Measurements from ENCODE around the gene NECTIN1.
A peak's percentile ranks its signal among the peaks of the same experiment; 100 is the strongest.

The NECTIN1 gene

GRCh38 chr11:119691020-119691666 is 37.9 kb downstream of the NECTIN1 start:
- Histone ChIP-seq H3K79me2 (ENCODE audit: insufficient read depth, low read length) (peaks cover 12% of the 10 kb centered on the region; the same call in 1 of the 2 replicates), H3F3A (ENCODE audit: insufficient read depth) (no peaks in the 10 kb centered on the region), H3K36me3 (ENCODE audit: low read length) (no peaks in the 10 kb centered on the region), H3K9me2 (replicated peaks; ENCODE audit: insufficient read depth, low read length) (no peaks in the 10 kb centered on the region), H4K20me1 (ENCODE audit: low read depth, low read length) (no peaks in the 10 kb centered on the region), H3K27me3 (ENCODE audit: low read length) (no peaks in the 10 kb centered on the region), H3K27ac (ENCODE audit: low read depth, low read length) (no peak overlapping the region), H3K4me3 (ENCODE audit: insufficient read depth, low read length, poor library complexity, severe bottlenecking) (no peak overlapping the region), H2AFZ (ENCODE audit: low read depth, low read length, severe bottlenecking) (no peak overlapping the region), H3K9me3 (ENCODE audit: insufficient read depth, low read length) (no peaks in the 10 kb centered on the region), H3K4me2 (ENCODE audit: low read depth, low read length, poor library complexity, severe bottlenecking) (no peak overlapping the region), H3K9ac (ENCODE audit: low read length) (no peak overlapping the region)
- no peak for TF ChIP-seq EZH2phosphoT487 (conservative IDR thresholded peaks at IDR 0.05; ENCODE audit: low read length)
- peak; percentile 37 for TF ChIP-seq CTCF (IDR thresholded peaks at IDR 0.05; ENCODE audit: insufficient read depth, low read length, poor library complexity, severe bottlenecking)

GRCh38 chr11:119689302-119689701 is 39.7 kb downstream of the NECTIN1 start:
- no peak overlapping the region for H3K27ac ChIP-seq (ENCODE audit: low read depth, low read length)
- H3K27me3 ChIP-seq (ENCODE audit: low read length): no peaks in the 10 kb centered on the region
- no peaks in the 10 kb centered on the region for H3K9me3 ChIP-seq (ENCODE audit: insufficient read depth, low read length)
- peaks cover 4% of the 10 kb centered on the region; the same call in 1 of the 2 replicates for H3K79me2 ChIP-seq (ENCODE audit: insufficient read depth, low read length)
- H3K9me2 ChIP-seq (replicated peaks; ENCODE audit: insufficient read depth, low read length): no peaks in the 10 kb centered on the region
- H3K36me3 ChIP-seq (ENCODE audit: low read length): no peaks in the 10 kb centered on the region
- TF ChIP-seq EZH2phosphoT487 (conservative IDR thresholded peaks at IDR 0.05; ENCODE audit: low read length) (no peak), CTCF (IDR thresholded peaks at IDR 0.05; ENCODE audit: insufficient read depth, low read length, poor library complexity, severe bottlenecking) (no peak)
- no peak overlapping the region for H2AFZ ChIP-seq (ENCODE audit: low read depth, low read length, severe bottlenecking)
- H3K9ac ChIP-seq (ENCODE audit: low read length): no peak overlapping the region
- no peak overlapping the region for H3K4me3 ChIP-seq (ENCODE audit: insufficient read depth, low read length, poor library complexity, severe bottlenecking)
- H3F3A ChIP-seq (ENCODE audit: insufficient read depth): no peaks in the 10 kb centered on the region
- H3K4me2 ChIP-seq (ENCODE audit: low read depth, low read length, poor library complexity, severe bottlenecking): no peak overlapping the region
- no peaks in the 10 kb centered on the region for H4K20me1 ChIP-seq (ENCODE audit: low read depth, low read length)

GRCh38 chr11:119688356-119688755 is 40.6 kb downstream of the NECTIN1 start:
- no peaks in the 10 kb centered on the region for H3K27me3 ChIP-seq (ENCODE audit: low read length)
- no peak overlapping the region for H2AFZ ChIP-seq (ENCODE audit: low read depth, low read length, severe bottlenecking)
- H4K20me1 ChIP-seq (ENCODE audit: low read depth, low read length): no peaks in the 10 kb centered on the region
- H3K9me3 ChIP-seq (ENCODE audit: insufficient read depth, low read length): no peaks in the 10 kb centered on the region
- H3K36me3 ChIP-seq (ENCODE audit: low read length): no peaks in the 10 kb centered on the region
- TF ChIP-seq EZH2phosphoT487 (conservative IDR thresholded peaks at IDR 0.05; ENCODE audit: low read length) (no peak), CTCF (IDR thresholded peaks at IDR 0.05; ENCODE audit: insufficient read depth, low read length, poor library complexity, severe bottlenecking) (no peak)
- no peak overlapping the region for H3K27ac ChIP-seq (ENCODE audit: low read depth, low read length)
- peaks cover 4% of the 10 kb centered on the region; the same call in 1 of the 2 replicates for H3K79me2 ChIP-seq (ENCODE audit: insufficient read depth, low read length)
- no peak overlapping the region for H3K9ac ChIP-seq (ENCODE audit: low read length)
- no peak overlapping the region for H3K4me2 ChIP-seq (ENCODE audit: low read depth, low read length, poor library complexity, severe bottlenecking)
- H3F3A ChIP-seq (ENCODE audit: insufficient read depth): no peaks in the 10 kb centered on the region
- no peaks in the 10 kb centered on the region for H3K9me2 ChIP-seq (replicated peaks; ENCODE audit: insufficient read depth, low read length)
- no peak overlapping the region for H3K4me3 ChIP-seq (ENCODE audit: insufficient read depth, low read length, poor library complexity, severe bottlenecking)
